HG03432 (cell line): ENCODE data around the gene DRC1.
"Not testable (repeated sequence)": the region's sequence is repeated elsewhere in the genome, so short reads cannot be mapped to it uniquely, and the experiment has no call there.

Experiments
- ATAC-seq: cut with Tn5 transposase; IDR thresholded peaks from one replicate; pipeline ENCODE4 v1.9.1; 2021; ENCODE audit warnings: mild to moderate bottlenecking, moderate library complexity; ENCODE audit not compliant: unreplicated experiment

Gene DRC1

DNA sequence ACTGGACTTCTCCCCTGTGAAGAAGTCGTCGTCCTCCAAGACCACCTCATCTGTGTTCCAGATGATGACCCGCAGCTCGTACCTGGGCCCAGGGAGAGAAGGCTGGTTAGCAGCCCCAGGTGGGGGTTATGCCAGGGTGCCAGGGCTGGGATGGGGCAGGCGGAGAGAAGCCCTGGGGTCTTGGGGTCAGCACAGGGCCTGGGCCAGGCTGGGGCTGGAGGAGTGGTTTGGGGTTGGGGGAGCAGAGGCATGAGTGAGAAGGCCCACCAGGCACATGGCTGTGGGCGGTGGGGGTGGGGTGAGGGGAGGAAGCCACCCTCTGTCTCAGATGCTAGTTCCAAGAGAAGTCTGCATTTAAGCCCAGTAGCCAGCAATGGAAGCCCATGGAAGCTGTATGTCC is 60.4 kb downstream of the DRC1 start:
- no peak for ATAC-seq

DNA sequence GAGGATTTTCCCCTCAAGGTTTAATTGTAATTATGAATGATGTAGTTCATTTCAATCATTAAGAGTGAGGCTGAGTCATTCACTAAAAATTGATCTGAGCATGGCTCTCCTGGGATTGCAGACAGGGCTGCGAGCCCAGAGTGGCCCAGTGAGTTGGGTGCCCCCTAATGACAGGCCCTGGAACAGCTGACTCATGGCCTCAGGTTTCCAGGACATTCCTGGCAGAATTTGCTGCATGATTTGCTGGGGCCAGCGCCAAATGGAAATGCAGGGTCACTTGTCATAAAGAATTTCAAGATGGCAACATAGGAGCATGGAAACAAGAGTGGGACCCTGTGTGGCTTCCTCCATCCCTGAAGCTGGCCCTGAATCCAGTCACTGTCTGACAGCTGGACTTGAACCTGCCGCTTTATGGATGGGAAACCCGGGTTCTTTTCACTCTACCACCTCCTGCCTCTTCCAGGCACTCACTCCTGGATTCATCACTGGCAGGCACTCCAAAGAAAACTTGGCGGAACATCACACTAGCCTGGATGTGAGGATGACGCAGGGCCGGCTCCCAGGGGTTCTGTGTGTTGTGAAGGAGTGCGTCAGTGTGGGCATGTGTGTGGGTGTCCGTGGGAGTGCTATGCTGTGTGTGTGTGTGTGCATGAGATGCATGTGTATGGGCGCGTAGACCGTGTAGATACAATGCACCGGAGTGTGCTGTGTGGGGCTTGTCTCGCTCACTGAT is 61.0 kb downstream of the DRC1 start:
- ATAC-seq: no peak

DNA sequence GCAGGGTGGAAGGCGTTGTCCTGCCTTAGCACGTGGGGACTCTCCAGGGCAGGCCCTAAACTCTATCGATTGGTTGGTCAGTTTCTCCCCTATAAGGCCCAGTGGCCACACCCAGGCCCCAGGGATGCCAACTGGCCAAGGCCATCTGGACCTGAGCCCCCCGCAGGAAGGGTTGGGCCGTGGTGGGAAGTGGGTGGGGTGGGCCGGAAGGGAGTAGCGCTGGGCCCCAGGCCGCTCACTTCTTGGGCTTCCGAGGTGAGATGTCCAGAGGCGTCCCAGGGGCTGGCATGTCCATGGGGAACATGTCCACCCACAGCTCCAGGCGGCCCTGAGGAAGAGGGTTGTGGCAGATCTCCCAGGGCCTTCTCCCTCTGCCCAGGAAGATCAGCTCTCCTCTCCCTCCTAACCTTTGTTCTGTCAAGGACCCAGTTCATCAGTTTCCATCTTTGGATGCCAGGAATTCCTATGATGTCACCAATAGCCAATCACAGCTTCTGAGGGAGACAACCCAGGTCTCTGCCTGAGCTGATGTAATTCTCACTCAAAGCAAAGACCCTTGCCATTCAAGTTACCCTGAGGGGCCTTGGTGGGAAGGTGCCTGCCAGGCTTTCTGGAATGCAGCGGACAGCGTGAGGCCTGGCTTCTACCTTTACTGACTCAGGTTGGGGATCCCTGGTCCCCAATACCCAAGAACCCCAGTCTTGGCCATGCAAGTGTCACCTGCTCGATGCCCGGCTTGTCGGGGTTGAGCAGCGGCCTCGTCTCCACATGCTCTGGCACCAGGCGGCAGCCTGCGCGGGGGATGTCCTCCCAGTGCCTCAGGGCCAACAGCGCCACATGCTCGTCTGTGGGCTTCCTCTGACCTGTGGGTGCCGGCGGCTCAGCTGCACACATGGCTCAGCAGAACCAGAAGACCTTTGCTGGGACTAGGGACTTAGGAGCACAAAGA is 61.8 kb downstream of the DRC1 start:
- ATAC-seq: no peak

DNA sequence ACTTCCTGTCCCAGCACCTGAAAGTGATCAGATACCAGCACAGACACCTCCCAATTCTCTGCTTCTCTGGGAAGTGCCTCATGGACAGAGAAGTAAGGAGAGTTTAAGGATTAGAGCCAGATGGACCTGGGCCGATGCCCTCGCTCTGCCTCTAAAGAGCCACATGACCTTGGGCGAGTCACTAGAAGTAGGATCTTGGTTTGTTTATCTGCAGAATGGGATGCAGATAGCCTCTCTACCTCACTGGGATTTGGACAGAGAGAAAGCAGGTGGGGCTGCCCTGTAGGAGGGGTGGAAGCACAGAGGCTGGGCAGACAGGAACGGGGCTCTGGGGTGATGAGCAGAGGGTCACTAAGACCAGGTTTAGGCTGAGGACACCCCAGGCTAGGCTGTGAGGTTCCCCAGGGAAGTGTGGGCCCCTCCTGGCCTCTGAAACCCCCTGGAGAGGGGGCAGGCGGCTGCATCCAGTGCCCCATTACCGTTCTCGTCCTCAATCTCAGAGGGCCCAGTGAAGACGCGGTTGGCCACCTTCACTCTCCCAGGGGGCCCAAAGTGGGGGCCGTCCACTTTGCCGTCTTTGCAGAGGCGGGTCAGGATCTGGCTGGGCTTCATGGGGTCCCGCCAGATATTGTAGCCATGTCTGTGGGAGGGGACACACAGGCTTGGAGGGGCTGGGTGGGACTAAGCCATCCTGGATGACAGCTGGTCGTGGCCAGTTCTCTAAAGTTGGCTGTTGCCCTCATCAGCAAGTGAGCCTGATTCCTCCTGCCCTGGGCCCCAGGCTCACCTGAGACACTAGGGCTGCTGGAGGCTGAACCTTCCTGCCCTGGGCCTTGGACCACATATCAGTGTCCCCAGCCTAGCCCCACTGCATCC is 62.9 kb downstream of the DRC1 start:
- ATAC-seq: no peak

DNA sequence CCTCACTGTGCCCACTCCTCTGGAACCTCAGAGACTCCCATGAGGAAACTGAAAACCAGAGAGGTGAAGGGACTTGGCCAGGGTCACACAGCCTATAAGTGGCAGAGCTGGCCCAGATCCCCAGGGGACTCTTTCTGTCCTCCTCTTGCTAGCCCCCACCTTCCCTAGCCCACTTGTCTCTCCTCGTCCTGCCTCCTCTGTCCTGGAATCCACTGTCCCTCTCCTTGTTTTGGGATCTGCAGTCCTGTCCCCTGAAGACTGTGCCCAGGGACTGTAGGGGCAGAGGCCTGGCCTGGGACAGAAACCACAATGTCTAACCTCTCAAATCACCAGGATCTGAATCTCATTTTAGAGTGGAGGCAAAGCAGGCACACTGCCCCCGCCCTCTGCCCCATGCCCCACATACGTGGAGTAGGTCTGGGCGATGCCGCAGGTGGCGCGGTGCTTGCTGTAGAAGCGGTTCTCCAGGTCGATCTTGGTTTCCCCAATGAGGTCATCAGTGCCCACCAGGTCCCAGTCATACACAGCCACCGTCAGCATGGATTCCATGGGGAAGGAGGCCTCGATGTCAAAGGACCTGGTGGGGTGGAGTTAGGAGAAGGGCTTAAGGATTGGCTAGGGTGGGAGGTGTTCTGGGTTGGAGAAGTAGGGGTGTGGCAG is 63.7 kb downstream of the DRC1 start:
- ATAC-seq: no peak

DNA sequence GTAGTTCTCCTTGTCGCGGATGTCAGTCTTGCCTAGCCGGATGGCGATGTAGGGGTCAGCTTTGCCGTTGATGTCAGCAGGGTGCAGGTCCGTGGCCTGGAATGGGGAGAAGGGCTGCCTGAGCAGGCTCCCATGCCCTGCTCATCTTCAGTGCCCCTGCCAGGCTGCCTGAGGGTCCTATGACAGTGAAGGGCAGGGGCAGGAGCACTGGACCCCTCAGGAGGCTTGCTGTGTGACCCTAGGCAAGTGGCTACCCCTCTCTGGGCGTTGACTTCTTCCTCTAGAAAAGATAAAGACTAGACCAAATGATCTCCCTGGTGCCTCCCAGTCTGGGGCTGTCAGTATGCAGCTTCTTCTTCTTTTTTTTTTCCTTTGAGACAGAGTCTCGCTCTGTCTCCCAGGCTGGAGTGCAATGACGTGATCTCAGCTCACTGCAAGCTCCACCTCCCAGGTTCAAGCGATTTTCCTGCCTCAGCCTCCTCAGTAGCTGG is 64.3 kb downstream of the DRC1 start:
- no peak for ATAC-seq

DNA sequence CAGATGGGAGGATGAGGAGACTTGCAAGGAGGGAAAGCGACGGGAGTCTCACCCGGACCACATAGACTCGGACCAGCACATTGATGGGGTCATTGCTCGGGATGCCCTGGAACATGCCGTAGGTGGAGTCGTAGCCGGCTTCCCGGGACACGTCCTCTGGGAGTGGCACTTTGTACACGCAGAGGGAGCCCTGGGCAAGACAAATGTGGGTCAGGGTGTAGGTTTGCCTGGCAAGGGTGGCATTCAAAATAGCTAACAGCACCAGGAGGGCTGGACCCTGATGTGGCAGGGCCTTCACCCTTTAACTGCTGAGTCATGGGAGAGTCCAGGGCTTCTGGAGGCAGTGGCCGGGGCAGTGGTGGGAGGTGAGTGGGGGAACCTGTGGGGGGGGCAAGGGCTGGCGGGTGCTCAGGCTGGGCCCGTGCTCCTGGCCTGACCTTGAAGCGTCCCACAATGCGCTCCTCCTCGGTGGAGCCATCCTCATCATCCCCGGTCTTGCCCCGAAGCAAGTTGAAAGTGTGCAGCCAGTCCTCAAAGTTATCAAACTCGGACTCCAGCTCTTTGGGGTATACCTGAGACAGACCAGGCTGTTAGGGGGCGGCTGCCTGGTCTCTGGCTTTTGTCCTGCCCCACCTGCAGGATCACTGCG is 65.1 kb downstream of the DRC1 start:
- no peak for ATAC-seq

DNA sequence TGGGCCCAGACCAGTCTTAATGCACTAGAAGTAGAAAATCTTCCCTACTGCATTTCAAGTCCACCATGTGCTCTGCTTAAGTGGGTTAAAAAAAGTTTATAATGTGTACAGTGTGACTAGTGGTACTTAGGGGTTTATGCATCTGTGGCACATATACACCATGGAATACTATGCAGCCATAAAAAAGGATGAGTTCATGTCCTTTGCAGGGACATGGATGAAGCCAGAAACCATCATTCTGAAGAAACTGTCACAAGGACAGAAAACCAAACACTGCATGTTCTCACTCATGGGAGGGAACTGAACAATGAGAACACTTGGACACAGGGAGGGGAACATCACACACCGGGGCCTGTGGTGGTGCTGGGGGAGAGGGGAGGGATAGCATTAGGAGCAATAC is 66.8 kb downstream of the DRC1 start:
- ATAC-seq: not testable (repeated sequence)

DNA sequence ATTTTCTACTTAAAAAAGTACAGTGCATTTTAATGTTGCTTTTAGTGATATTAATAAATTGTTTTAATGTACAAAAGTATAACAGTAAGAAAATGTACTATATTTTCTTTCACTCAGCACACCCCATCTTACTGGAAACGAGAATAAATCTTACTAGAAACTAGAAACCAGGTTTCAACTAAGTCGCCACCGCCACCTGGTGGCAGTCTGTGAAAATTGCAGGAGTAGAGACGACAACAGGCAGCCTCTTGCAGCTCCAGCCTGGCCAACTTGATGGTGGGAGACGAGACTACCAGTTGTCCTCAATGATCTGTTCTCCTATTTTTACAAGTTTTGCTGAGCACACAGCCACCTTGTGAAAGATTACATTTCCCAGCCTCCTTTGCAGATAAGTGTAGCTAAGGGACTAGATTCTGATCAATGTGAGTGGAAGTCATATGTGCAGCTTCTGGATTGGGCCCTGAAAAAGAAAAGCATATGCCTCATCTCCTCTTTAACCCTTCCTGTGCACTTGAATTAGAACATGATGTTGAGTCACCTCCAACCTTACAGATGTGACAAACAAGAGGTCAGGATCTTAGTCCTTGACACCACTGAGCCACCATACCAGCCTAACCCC is 67.5 kb downstream of the DRC1 start:
- no peak for ATAC-seq

DNA sequence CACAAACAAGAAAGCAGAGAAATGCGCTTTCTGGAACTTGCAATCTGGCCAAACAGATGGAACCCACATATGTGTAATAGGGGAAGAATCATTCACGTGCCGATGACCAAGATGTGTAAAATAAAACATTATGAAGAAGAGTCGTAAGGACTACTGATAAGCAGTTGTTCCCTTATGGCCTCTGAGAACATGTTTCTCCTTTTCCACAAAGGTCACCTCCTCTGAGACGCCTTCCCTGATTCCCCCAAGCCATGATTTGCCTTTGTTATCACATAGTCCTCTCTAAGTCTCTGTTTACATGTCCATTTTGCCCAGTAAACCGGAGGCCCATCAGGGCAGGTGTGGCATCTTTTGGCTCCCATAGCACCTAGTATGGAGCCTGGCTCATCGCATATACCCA is 68.2 kb downstream of the DRC1 start:
- no peak for ATAC-seq

DNA sequence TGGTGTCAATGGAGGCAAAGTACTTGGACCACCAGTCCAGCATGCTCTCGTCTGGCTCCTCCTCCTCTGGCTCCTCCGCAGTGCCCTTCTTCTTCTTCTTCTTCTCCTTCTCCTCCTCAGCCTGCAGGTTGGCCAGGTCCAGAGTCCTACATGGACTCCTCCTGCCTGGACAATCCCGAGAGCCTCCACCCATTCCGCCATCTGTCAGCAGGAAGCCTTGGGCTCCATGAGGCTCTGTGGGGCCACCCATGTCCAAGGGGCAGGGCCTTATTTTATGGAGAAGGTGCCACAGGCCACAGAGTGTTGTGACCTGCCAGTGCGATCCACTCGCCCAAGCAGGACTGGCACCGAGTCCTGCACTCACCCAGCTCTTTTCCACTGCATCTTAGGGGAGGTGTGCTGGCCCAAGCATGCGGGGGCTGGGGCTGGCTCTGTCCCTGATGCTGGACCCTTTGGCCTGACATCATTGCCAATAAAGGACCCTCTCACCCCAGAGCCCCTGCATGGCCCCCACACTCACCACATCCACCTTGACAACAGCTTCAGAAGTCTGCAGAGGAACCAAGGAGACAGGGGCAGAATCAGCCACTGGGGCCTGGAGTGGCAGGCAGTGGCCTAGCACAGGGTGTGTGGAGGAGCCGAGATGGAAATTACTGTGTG is 69.0 kb downstream of the DRC1 start:
- ATAC-seq: no peak

DNA sequence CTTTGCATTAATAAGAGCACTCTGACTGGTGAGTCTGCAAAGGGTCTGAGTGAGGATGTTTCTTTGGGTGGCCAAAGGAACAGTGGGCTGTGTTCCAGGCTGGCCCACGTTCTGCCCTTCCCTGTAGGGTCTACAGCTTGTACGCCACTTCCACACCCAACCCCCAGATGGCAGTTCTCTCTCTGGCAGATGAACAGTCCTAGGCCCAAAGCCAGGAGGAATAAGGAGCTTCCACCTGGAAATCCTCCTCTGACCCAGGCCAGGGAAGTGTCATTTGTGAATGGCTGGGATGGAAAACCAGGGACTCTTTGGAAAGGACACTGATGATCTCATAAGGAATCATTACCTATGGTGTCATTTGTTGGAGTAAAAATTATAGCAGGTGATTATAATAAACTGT is 69.6 kb downstream of the DRC1 start:
- ATAC-seq: no peak

DNA sequence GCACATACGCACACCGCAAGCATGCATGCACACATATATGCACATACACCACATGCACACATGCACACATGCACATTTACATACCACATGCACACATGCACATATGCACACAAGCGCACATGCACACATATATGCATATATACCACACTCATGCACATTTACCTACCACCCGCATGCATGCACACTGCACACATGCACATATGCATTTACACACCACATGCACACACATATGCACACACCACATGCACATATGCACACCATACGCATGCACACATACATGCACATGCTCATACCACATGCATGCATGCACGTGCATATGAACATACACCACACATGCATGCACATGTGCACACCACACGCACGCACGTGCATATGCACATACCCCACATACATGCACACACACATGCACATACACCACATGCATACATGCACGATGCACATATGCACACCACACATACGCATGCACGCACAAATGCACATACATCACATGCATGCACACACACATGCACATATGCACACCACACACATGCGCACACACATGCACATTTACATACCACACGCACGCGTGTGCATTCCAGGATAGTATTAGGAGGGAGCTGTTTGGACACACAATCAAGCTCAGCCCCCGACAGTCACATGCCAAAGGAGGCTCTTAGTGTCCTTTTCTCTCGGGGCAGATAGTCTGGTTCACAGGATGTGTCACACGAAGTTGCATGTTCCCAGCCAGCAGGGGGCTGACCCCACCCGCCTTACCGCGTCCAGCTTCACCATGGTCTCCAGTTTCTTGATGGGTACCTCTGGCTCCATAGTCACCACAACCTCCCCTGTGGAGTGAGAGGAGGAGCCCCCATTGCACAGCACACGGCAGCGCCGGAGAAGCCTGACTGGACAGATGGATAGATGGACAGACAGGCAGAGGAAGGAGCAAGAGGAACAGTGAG is 70.3 kb downstream of the DRC1 start:
- no peak for ATAC-seq

DNA sequence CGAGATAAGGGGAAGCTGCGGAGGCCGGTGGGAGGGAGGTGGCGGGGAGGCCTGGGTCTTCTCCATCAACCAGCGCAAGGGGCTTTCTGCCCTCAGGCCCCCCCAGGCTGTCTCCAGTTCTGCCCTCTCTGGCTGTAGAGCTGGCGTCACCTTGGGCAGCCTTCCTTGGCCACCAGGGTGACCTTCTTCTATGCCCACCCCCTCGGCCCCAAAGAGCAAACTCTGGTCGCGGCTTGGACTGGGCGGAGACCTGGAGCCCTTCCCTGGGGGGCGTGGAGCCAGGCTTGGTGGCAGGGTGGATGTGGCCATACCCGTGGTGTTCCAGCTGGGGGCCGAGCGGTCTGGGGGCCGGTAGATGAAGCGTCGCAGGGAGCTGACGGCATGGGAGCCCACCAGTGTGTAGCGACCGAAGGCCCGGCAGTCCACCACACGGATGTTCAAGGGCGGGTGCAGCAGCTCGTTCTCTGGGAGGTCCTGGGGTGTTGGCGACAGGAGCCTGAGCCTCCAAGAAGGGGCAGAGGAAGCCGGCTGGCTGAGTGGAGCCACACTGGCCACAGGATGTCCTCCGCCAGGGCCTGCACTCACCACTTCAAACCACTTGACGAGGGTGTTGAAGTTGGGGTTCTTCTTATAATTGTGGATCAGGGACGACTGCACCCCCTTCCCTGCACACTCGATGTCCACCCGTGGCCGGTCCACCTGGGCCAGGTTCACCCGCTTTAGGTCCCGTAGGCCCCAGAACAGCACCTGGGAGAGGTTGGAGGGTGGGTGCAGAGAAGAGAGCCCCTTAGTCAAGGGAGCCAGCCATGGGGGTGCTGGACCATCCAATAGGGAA is 71.3 kb downstream of the DRC1 start:
- ATAC-seq: no peak

DNA sequence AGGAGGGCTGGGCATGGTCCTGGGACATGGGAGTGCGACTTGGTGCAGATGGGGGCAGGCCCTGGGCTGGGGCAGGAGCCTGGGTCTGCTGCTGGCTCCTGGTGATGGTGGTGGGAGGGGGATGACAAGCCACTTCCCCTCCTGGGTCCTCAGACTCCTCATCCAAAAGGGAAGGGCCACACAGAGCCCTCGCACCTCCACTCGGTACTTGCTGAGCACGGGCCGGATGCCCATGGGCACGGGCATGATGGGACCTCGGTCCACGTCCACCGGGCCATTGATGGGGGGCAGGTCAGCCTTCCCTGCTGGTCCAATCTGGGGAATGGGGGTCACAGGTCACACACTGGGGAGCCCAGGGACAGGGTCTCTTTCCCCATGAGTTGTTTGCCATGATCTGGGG is 72.1 kb downstream of the DRC1 start:
- ATAC-seq: no peak

DNA sequence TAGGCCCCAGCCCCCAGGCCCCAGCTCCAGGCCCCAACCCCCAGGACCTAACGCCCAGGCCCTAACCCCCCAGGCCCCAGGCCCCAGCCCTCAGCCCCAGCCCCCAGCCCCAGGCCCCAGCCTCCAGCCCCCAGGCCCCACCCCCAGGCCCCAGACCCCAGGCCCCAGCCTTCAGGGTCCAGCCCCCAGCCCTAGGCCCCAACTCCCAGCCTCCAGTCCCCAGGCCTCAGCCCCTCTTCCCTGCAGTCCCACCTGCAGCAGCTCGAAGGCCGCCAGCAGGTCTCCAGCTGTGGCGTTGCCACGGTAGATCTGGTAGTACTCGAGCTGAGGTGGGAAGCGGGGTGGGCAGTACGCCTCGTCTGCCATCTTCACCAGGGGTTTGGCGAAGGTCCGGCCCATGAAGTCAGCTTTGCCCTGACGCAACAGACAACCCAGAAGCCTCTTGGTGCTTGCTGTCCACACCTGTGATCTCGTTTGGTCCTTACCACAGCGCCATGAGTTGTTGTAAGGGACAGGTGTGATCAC is 72.6 kb downstream of the DRC1 start:
- no peak for ATAC-seq

DNA sequence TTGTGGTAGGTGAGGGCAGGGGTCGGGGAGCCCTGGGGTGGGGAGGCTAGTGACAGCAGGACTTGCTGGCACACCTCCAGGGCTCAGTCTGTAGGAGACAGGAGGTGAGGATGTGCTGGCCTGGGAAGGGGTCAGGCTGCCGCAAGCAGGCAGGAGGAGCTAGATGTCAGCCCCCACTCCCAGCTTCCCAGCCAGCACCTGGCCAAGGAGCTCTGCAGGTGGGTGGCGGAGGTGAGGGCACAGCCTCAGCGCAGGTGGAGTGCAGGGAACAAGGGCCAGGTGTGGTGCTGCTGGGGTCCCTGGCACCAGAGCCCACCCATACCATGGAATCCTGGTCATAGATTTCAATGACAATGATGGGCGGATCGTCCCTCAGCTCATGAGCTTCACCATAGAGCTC is 73.3 kb downstream of the DRC1 start:
- no peak for ATAC-seq
